Mesendoderm (in vitro differentiated cells): ENCODE results near the gene ZNF281.

ENCODE experiments used
- DNase-seq: peaks from one replicate; pipeline ENCODE4 v3.0.0; 2013
- H2AK5ac ChIP-seq: 2 replicates; pipeline ENCODE4 v1.6.1; 2013; ENCODE audit warnings: low read length, inconsistent platforms
- H2BK120ac ChIP-seq: 2 replicates; pipeline ENCODE4 v1.6.1; 2013; ENCODE audit warnings: low read depth, mild to moderate bottlenecking, low read length, moderate library complexity, mixed read lengths
- H2BK15ac ChIP-seq: replicated peaks from 2 replicates; pipeline ENCODE4 v1.6.1; 2013; ENCODE audit warnings: low read depth, mild to moderate bottlenecking, moderate library complexity
- H2BK5ac ChIP-seq: 2 replicates; pipeline ENCODE4 v1.6.1; 2013; ENCODE audit warnings: low read length, inconsistent platforms
- H3K18ac ChIP-seq: 2 replicates; pipeline ENCODE4 v1.6.1; 2013; ENCODE audit warnings: mild to moderate bottlenecking, low read length, mixed read lengths
- H3K23ac ChIP-seq: one replicate; pipeline ENCODE4 v1.6.1; 2013; ENCODE audit warnings: low read length
- H3K27ac ChIP-seq: 2 replicates; pipeline ENCODE4 v1.5.1; 2013; ENCODE audit warnings: low read depth, mild to moderate bottlenecking, inconsistent platforms, low read length, moderate library complexity
- H3K27me3 ChIP-seq: 2 replicates; pipeline ENCODE4 v1.6.1; 2013; ENCODE audit warnings: low read length, control low read depth, mild to moderate bottlenecking, inconsistent platforms; ENCODE audit not compliant: insufficient read depth, poor library complexity
- H3K36me3 ChIP-seq: 2 replicates; pipeline ENCODE4 v1.6.1; 2013; ENCODE audit warnings: low read length, inconsistent platforms; ENCODE audit not compliant: control insufficient read depth, insufficient read depth
- H3K4ac ChIP-seq: one replicate; pipeline ENCODE4 v1.6.1; 2013; ENCODE audit warnings: low read depth, mild to moderate bottlenecking, low read length, moderate library complexity
- H3K4me1 ChIP-seq: 2 replicates; pipeline ENCODE4 v1.6.1; 2013; ENCODE audit warnings: low read depth, low read length, inconsistent platforms; ENCODE audit not compliant: control insufficient read depth
- H3K4me2 ChIP-seq: 2 replicates; pipeline ENCODE4 v1.6.1; 2013; ENCODE audit warnings: low read length
- H3K4me3 ChIP-seq: 2 replicates; pipeline ENCODE4 v1.5.1; 2013; ENCODE audit warnings: mild to moderate bottlenecking, low read length
- H3K56ac ChIP-seq: one replicate; pipeline ENCODE4 v1.6.1; 2013; ENCODE audit warnings: low read length
- H3K79me1 ChIP-seq: 2 replicates; pipeline ENCODE4 v1.6.1; 2013; ENCODE audit warnings: low read length, inconsistent platforms
- H3K79me2 ChIP-seq: 2 replicates; pipeline ENCODE4 v1.6.1; 2013; ENCODE audit warnings: mild to moderate bottlenecking, low read length; ENCODE audit not compliant: control insufficient read depth, insufficient read depth
- H3K9ac ChIP-seq: 2 replicates; pipeline ENCODE4 v1.6.1; 2013; ENCODE audit warnings: low read length, inconsistent platforms
- H4K5ac ChIP-seq: one replicate; pipeline ENCODE4 v1.6.1; 2013; ENCODE audit warnings: low read length
- H4K8ac ChIP-seq: one replicate; pipeline ENCODE4 v1.6.1; 2013; ENCODE audit warnings: low read depth, mild to moderate bottlenecking, control low read depth, low read length, moderate library complexity
- WGBS: extraction: QIAGEN DNeasy Blood & Tissue Kit; methylation state at CpG from one replicate; pipeline ENCODE4 v1.1.7; 2013; ENCODE audit warnings: low lambda C conversion rate, missing lambda C conversion rate; ENCODE audit not compliant: insufficient coverage; ENCODE audit errors: extremely low coverage; 5-methylcytosine and 5-hydroxymethylcytosine counted together

The ZNF281 gene

DNA sequence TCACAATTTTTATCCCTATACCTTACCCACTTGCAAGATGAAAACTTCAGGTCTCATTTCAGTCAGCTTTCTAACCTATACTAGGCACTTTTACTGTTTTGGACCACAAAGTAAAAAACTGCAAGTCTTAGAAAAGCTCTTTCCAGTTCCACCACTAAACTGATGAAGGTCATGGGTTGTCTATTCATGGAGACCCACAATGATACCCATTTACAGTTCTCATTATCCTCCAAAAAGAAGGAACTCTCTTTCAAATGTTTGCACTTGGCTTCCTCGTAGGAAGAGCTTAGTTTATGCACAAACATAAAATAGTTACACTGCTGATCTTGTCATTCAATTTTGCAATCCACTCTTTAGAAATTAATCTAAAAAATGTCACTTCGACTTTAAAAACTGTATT is 9.3 kb downstream of the ZNF281 start:
- Histone ChIP-seq H3K9ac (no peak overlapping the region), H3K27ac (no peak overlapping the region), H2BK120ac (no peak overlapping the region), H3K79me1 (no peaks in the 10 kb centered on the region), H3K56ac (no peak overlapping the region), H3K4me3 (no peak overlapping the region), H3K36me3 (no peaks in the 10 kb centered on the region), H3K18ac (no peak overlapping the region), H3K4me1 (peaks cover 6% of the 10 kb centered on the region), H4K5ac (no peak overlapping the region), H2BK15ac (no peak overlapping the region), H2BK5ac (no peak overlapping the region), H3K23ac (no peak overlapping the region), H3K79me2 (peaks cover 6% of the 10 kb centered on the region), H4K8ac (peak overlapping the region; percentile 56), H3K4ac (no peak overlapping the region), H3K4me2 (no peak overlapping the region), H2AK5ac (no peak overlapping the region), H3K27me3 (no peaks in the 10 kb centered on the region)
- WGBS = no CpG with 5 or more reads among the region's 2 CpGs
- DNase-seq = no peak

DNA sequence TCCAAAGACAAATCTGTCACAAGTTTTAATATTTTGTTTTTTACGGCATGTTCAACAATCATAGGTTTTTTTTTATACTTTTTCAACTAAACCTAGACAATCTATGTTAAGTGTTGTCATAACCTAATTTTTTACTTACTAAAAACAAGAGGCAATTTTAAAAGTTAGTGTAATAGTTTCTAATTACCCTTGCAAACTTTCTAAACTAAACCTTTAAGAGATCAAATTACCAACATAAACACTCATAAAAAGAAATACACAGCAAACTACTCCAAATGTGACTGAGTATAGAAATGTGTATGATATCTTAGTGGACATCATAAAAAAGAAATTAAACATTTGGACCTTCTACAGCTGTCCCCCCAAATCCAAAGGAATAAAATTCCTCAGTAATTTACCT is 10.0 kb downstream of the ZNF281 start:
- DNase-seq = no peak
- Histone ChIP-seq H3K36me3 (no peaks in the 10 kb centered on the region), H3K79me2 (peaks cover 2% of the 10 kb centered on the region), H3K27ac (no peak overlapping the region), H3K18ac (no peak overlapping the region), H2AK5ac (no peak overlapping the region), H2BK15ac (no peak overlapping the region), H3K4me2 (no peak overlapping the region), H2BK120ac (no peak overlapping the region), H3K27me3 (no peaks in the 10 kb centered on the region), H3K23ac (no peak overlapping the region), H3K9ac (no peak overlapping the region), H3K56ac (no peak overlapping the region), H3K4me3 (no peak overlapping the region), H3K79me1 (no peaks in the 10 kb centered on the region), H4K8ac (no peak overlapping the region), H4K5ac (no peak overlapping the region), H2BK5ac (no peak overlapping the region), H3K4me1 (peaks cover 6% of the 10 kb centered on the region), H3K4ac (no peak overlapping the region)
- WGBS = no CpG with 5 or more reads among the region's 1 CpG

DNA sequence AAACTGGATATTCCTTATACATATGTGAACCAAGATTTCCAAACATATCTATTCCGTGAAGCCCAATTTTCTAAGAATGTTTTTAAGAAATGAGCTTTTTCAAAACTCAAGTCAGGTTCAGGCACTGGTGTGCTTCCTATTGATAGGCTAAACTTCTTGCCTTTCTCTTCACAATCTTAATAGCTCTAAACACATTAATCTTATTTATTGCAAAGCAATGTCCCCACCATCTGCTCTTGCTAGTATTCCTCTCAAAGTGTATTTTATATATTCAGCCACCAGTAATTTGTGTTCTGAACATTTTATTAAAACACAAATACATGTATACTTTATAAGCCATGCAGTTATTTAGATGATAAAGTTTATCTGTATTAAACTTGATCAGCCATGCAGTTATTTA is 11.5 kb downstream of the ZNF281 start:
- Histone ChIP-seq H2BK15ac (no peak overlapping the region), H2BK120ac (no peak overlapping the region), H4K8ac (no peak overlapping the region), H3K27me3 (no peaks in the 10 kb centered on the region), H3K56ac (no peak overlapping the region), H3K9ac (no peak overlapping the region), H3K18ac (no peak overlapping the region), H3K27ac (no peak overlapping the region), H4K5ac (no peak overlapping the region), H3K4ac (no peak overlapping the region), H3K4me3 (no peak overlapping the region), H3K23ac (no peak overlapping the region), H3K79me2 (peaks cover 2% of the 10 kb centered on the region), H3K36me3 (no peaks in the 10 kb centered on the region), H3K4me2 (no peak overlapping the region), H2BK5ac (no peak overlapping the region), H3K79me1 (no peaks in the 10 kb centered on the region), H3K4me1 (peaks cover 6% of the 10 kb centered on the region), H2AK5ac (no peak overlapping the region)
- WGBS = no CpG with 5 or more reads among the region's 1 CpG
- DNase-seq = no peak

DNA sequence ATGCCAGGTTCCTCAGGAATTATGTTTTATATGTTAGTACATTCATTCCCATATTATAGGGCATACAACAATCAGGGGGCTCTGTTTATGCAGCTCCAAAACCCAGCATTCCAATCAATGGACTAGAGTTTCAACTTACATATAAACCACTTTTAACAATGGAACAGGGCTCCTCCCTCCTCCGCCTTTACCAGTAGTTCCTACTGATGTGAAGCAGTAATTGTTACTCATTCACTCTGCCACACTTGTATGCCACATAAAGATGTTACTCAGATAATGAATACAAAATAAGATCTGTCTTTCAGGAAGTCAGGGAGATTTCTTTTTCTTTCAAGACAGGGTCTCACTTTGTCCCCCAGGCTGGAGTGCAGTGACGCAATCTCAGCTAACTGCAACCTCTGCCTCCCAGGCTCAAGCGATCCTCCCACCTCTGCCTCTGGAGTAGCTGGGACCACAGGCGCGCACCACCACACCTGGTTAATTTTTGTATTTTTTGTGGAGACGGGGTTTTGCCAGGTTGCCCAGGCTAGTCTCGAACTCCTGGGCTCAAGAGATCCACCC is 17.1 kb downstream of the ZNF281 start:
- Histone ChIP-seq H2AK5ac (no peak overlapping the region), H3K27ac (no peak overlapping the region), H3K79me2 (no peaks in the 10 kb centered on the region), H2BK15ac (no peak overlapping the region), H3K23ac (no peak overlapping the region), H3K27me3 (no peaks in the 10 kb centered on the region), H4K5ac (no peak overlapping the region), H3K4me3 (no peak overlapping the region), H3K9ac (no peak overlapping the region), H3K4me2 (no peak overlapping the region), H3K4me1 (peaks cover 10% of the 10 kb centered on the region), H3K18ac (no peak overlapping the region), H3K79me1 (no peaks in the 10 kb centered on the region), H2BK120ac (no peak overlapping the region), H4K8ac (peak overlapping the region; percentile 93), H3K4ac (no peak overlapping the region), H2BK5ac (no peak overlapping the region), H3K56ac (no peak overlapping the region), H3K36me3 (no peaks in the 10 kb centered on the region)
- no CpG with 5 or more reads among the region's 7 CpGs for WGBS
- no peak for DNase-seq

DNA sequence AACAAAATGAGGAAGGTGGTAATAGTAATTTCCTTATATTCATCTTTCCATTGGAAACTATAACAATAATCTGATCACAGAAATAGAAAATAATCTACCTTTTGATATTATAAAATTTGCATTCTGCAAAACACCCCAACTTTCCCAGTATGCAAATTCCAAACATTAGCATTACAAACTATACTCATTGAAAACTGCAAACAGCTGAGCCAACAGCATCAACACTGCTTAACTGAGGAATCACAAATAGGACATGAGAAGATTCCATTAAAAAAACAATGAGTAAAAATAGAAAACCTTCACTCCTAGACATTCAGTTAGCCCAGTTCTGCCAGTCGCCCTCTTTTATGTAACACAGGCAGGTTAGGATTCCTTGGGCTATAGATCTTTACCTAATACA is 18.1 kb downstream of the ZNF281 start:
- Histone ChIP-seq H4K5ac (no peak overlapping the region), H3K4me3 (no peak overlapping the region), H2BK15ac (no peak overlapping the region), H3K27me3 (no peaks in the 10 kb centered on the region), H3K27ac (no peak overlapping the region), H4K8ac (peak overlapping the region; percentile 81), H3K36me3 (no peaks in the 10 kb centered on the region), H3K9ac (no peak overlapping the region), H2BK120ac (no peak overlapping the region), H3K56ac (no peak overlapping the region), H2AK5ac (no peak overlapping the region), H3K4me2 (no peak overlapping the region), H2BK5ac (no peak overlapping the region), H3K23ac (no peak overlapping the region), H3K4me1 (peaks cover 10% of the 10 kb centered on the region), H3K79me2 (no peaks in the 10 kb centered on the region), H3K18ac (no peak overlapping the region), H3K4ac (no peak overlapping the region), H3K79me1 (no peaks in the 10 kb centered on the region)
- no CpG with 5 or more reads among the region's 1 CpG for WGBS
- DNase-seq = no peak

DNA sequence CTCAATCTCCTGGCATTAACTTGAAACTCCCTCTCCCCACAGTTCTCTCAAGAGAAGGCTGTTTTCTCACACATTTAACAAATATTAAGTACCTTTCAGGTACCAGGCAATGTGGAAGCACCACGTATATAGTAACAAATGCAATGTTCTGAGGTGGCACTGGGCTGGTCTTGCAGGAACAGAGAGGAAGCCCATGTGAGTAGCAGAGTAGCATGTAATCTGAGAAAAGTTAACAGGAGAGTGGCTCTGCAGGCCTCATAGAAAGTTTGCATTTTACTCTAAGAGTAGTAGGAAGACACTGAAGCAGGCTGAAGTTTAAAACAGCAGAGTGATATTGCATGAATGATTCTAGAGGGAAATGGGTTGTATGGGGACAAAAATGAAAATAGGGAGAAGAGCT is 21.0 kb downstream of the ZNF281 start:
- Histone ChIP-seq H2BK5ac (no peak overlapping the region), H3K79me1 (no peaks in the 10 kb centered on the region), H3K4me3 (no peak overlapping the region), H3K36me3 (no peaks in the 10 kb centered on the region), H4K8ac (no peak overlapping the region), H3K4ac (no peak overlapping the region), H3K9ac (no peak overlapping the region), H4K5ac (no peak overlapping the region), H2BK15ac (no peak overlapping the region), H3K4me2 (no peak overlapping the region), H3K79me2 (no peaks in the 10 kb centered on the region), H3K56ac (no peak overlapping the region), H3K23ac (no peak overlapping the region), H3K27ac (peak overlapping the region; percentile 9), H2BK120ac (peak overlapping the region; percentile 35), H2AK5ac (no peak overlapping the region), H3K27me3 (no peaks in the 10 kb centered on the region), H3K4me1 (peaks cover 4% of the 10 kb centered on the region), H3K18ac (peak overlapping the region; percentile 65)
- no peak for DNase-seq
- whole genome bisulfite sequencing = no CpG with 5 or more reads among the region's 1 CpG
